CD4-positive, alpha-beta T cell treated with Interleukin-15 for 1 hour (primary cell): Measurements from ENCODE around the gene ARHGAP23.
A peak's percentile ranks its signal among the peaks of the same experiment; 100 is the strongest.

Experiments used
- DNase-seq: peaks from one replicate; pipeline ENCODE4 v3.0.0-alpha.2; 2020

Gene ARHGAP23

DNA sequence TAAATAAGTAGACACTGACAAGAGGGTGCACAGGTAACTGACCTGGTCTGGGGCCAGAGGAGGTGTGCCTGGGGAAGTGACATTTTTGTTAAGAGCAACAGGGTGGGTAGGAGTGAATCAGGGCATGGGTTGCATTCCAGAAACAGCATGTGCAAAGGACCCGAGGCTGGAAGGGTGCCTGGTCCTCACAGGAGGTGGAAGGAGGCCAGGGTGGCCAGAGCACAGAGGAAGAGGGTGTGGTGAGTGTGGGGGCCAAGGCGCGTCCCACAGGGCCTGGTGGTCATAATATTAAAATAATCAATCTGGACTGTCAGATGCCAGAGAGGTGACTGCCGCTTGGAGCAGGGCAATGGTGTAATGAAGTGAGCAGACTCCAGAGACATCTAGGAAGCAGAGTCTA is 14.3 kb downstream of the ARHGAP23 start:
- DNase-seq: no peak

DNA sequence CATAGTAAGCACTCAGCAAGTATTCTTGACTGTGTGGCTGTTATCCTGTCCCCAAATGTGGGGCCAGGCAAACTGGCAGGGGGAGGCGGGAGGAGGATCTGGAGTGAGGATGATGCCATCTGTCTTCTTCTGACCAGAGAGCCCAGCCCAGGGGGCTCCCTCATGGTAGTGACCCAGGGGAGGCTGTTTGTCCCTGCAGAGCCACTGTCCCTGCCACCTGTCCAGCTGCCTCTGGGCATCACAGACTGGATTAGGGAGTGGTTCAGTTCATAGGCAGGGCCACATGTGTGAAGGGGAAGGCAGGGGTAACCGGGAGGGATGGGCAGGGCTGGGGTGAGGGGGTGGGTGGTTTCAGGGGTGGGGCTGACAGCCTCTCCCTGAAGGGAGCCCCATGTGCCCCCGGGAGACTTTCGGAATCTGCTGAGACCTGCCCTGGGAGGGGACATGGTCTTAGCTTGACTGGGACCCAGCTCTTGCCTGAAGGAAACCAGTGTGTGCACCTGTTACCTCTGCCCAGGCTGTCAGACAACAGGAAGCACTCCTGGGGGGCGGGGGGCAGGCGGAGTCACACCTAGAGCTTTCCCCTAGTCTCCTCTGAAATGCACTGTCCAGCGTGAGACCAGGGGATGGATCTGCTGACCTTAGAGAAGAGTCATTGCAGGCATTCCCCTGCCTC is 15.2 kb downstream of the ARHGAP23 start:
- DNase-seq: no peak

DNA sequence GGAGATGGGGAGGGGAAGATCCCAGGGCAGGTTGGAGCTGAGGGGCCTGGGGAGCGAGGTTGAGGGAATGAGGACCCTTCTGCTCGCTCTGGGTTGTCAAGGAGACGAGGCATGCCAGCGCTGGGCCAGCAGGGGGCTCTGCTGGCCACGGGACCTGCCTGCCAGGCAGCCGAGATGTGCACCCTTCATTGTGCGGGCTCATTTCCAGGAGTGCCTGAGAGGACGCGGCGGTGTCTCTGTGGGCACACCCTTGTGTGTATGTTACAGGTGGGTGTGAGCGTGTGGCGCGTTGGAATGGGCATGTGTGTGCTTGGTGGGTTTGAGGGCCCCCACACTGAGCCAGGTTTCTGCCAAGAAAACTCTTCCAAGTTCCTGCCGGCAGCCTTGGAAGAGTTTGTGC is 15.9 kb downstream of the ARHGAP23 start:
- DNase-seq: peak; percentile 47

DNA sequence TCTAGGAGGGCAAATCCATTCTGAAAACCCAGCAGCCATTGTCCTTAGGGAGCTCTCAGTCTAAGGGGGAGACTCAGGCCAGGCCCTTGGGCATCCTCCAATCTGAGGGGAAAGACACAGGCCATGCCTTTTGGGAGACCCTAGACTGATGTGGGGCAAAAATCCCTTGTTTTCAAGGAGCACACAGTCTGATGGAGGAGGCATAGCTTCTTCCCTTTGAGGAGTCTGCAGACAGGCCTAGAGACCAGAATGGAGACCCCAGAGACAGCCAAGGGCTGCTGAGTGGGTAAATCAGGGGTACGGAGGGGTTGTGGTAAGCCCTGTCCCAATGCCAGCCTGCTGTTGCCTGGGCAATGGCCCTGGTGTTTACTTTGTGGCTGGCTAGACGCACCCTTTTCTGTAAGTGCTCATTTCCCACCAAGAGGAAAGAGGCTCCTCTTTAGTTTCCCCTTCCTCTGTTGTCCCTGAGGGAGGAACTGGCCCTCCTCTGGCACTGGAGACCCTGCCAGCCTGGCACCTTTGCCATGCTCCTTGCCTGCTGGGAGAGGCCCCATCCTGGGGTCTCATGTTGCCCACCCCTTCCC is 19.3 kb downstream of the ARHGAP23 start:
- DNase-seq: no peak

DNA sequence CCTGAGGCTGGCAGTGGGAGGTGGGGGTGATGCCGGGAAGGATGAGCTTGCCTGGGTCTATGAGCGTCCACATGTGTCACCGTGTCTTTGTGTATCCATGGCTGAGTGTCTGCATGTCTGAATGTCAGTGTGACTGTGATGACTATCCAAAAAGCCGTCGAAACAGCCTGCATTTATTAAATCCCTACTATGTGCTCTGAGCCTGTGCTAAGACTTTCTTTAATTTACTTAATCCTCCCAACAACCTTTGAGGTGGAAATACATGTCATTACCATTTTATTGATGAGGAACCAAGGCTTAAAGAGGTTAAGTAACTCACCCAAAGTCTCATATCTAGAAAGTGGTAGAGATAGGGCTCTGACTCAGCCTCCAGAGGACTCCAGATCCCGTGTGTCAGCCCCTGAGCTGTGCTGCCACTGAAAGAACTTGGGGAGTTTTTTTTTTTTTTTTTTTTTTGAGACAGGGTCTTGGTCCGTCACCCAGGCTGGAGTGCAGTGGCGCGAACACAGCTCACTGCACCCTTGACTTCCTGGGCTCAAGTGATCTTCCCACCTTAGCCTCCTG is 20.0 kb downstream of the ARHGAP23 start:
- DNase-seq: no peak

DNA sequence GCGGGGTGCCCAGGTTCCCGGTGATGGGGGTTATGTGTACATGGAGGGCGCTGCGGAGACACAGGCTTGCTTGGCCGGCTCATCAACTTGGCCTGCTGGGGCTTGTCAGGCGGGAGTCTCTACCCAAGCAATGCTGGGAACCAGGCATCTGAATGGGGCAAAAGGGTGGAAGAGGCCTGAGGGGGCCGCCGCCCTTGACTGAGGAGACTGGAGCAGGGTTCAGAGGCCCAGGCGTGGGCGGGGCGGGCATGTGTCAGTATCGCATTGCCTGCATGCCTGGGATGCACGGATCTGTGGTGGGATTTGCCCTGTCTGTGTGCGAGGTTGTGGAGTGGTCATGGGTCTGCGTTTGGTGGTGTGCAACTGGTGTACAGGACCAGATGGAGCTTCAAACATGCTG is 21.1 kb downstream of the ARHGAP23 start:
- no peak for DNase-seq

DNA sequence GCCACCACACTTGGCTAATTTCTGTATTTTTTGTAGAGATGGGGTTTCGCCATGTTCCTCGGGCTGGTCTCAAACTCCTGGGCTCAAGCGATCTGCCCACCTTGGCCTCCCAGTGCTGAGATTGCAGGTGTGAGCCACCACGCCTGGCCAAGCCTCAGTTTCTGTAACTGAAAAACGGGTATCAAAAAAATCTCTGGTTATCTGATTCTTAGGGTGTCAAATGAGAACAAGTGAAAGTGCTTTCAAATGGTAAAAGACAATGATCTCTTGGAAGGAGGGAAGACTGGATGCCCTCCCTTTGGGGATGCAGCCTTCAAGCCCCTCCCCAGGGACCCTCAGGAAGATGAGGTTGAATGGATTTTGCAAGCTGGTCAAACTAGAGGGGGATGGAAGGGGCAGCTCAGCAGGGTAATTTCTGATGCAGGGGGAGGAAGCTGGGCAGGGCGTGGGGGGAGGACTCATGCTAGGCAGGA is 22.3 kb downstream of the ARHGAP23 start:
- DNase-seq: no peak

DNA sequence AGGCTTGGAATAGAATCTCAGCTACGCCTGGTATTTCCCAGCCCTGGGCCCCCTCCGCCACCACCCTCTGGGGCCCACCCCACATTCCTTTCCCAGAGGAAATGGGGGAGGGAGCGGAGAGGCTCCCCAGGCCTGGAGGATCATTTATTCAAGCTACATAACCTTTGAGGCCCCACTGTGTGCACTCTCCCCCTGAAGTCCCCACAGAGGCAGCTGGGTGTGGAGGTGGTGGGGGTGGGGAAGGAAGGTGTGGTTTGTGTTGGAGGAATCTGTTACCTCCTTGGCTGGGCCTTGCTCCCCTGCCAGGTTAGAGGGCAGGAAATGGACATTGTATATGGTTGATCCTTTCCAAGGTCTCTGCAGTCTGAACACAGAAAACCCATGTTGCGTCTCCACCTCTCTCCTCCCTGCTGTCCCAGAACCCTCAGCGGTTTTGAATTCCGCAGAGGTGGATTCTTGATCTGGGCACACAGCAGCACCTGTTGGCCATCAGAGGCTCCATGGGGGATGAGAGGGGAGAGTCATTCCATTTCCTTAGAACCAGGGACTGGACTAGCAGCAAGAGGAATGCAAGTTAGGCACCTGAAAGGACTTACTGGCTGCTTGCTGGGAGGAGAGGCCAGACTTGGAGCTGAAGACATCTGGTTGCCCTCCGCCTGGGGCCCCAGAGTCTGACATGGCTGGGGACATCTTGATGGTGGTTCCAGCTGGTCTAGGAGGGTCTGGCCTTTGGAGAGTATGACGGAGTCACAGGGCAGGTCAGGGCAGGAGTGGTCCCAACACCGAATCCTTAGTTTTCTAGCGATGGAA is 23.0 kb downstream of the ARHGAP23 start:
- DNase-seq: no peak

DNA sequence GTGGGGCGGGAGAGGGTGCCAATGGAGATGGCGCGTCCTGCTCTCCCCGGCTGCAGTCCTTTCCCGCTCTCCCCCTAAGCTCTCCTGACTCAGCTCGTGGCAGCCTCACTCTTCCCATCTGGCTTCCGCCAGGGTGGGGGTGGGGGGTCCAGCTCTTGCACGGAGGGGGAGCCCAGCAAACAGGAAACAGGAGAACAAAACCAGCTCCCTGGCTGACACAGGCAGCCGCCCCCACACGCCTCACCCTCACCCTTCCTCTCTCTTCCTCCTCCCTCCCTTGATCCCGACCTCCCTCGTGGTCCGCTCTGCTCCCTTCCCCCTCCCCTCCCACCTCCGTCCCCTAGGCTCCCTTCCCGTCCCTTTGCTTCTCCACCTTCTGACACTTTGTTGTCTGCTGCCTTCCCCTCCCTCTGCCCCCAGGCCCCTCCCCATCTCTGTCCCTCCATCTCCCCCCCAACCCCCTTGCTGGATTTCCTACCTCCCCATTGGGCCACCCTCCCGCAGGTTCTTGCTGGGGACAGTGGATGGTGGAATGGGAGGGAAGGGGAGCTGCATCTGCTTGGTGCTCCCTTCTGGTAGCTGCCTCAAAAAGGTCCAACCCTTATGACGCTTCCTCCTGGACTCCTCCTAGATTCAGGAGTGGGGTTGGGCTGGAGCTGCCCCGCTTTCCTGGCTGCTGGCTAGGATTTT is 23.7 kb downstream of the ARHGAP23 start:
- no peak for DNase-seq

DNA sequence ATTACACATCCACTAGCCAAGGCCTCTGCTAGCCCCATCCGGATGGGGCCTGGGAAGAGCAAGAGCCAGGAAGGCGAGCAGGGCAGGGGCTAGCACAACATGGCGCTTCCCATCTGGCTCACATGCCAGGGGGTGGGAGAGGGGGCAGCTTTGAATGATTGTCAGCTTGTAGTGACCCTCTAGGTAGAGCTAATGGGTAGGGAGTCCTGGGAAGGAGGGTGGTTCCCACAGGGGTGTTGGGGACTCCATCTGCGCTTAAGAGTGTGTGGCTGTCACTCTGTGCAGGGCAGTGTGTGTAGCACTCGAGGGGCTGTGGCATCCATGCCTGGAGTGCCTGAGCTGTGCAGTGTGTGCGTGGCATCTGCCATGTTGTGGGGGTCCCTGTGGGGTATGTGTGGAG is 24.5 kb downstream of the ARHGAP23 start:
- DNase-seq: no peak

DNA sequence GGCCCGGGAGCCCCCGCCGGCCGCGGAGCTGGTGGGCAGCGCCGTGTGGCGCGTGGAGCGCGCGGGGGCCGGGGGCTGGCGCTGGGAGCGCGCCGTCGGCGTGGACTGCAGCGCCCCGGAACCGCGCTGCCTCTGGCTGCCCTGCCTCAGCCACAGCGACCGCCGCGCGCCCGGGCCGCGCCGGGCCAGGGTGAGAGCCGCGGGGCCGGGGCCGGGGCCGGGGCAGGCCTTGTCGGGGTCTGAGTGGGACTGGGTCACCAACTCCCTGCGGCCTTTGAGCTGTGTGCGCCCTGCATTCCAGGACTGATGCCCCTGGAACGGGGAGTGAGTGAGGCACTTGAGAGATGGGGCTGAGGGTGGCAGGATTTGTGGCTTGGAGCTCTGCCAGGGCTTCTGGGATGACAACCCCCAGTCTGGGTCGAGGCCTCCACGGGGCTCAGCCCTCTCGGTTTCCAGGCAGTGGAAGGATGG is 25.7 kb downstream of the ARHGAP23 start:
- no peak for DNase-seq

DNA sequence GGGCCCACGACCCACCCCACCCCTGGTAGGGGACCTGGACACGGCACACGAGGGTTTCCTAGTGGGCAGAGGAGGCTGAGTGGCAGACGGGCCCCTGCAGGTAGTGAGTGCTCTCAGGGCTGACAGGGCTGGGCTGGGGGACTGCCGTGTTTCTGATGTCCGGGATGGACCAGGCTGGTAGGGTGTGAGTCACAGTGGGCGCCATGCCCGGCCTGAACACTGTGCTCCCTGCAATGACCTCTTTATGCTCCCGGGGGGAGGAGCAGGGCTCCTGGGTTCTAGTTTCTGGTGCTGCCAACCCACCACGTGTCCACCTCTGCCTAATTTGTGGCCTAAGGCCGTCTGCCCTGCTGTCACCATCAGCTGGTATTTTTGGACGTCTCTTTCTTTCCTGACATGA is 26.3 kb downstream of the ARHGAP23 start:
- DNase-seq: no peak

DNA sequence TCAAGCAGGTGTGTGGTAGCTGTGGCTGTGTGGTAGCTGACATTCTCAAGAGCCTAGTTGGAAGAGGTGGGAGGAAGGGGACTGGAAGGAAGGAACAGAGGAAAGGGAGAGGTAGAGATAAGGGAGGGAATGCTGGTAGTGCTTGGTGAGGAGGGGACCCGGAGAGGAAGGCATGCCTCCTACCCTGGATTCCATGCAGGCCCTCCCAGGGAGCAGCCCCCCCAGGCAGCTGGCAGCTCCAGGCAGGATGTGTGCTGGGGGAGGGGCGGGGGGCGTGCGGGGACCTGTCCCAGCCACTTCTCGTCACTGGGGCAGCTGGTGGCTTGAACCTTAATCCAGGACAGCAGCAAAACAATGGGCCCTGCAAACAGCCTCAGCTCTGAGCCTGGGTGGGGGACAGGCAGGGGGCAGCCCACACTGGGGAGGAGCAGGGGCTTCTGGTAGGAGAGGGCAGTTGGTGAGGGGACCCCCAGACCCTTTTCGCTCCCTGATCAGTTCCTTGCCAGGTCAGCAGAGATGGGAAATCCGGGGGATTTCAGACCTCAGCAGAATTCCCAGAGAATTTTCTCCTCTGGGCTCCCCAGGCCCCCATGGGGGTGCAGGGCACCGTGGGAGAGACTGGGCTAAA is 27.1 kb downstream of the ARHGAP23 start:
- no peak for DNase-seq

DNA sequence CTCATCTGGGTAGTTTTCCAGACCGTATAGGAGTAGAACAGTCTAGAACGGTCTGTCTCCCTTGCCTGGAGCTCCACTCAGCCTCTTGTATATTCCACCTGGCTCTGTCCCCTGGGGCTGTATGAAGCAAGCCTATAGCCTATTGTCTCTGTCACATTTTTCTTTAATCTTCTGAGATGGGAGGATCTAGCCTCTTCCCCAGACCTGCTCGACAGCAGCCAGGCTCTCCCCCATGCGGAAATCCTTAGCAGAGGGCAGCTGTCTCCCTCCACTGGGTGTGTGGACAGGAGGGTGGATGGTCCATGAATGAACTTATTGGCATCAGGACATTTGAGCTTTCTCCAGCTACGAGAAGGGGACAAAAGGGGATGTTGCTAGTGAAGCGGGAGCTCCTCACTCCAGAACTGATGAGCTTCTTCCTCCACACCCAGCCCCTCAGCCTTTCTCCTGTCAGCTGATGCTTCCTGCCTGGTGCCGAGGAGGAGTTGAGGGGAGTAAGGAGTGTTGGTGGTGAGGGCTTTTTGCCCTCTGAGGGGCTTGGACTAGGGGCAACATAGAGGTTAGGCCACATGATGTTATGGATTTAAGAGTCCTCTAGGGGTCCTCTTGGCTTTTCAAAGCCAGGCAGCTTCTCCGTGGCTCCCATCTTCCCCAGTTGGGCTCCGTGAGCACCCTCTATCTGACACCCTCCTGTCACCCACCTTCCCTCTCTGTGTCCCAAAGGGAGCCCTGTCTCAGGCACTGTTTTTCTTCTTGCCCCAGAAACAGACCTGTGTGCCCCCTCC is 28.0 kb downstream of the ARHGAP23 start:
- DNase-seq: no peak

DNA sequence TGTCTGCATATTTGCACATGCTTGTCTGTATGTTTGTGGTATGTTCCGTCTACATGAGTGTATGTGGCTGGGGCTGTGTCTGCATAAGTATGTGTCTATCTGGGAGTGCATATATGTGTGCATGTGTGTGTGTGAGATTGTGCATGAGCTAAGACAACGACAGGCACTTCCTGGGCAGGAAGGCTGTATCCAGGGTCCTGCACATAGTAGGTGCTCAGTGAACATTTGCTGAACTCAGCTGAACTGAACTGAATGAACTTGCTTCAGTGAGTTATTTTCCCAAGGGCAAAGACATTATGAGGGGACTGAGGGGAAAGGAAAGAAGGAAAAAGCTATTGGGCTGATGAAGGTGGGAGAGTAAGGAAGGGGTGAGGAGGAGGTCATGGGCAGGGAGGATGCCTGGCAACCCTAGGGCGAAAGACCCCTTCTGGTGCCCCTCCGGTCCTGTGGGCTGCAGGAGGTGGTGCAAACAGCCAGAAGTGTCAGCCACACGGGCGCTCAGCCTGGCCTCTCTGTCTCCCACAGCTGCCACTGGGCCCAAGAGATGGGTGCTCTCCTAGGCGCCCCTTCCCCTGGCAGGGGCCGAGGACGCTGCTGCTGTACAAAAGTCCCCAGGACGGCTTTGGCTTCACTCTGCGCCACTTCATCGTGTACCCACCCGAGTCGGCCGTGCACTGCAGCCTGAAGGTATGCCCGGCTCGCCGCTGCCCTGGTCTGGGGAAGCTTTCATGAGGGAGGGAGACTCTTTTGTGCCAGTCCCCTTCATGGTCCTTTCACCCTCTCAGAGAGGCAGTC is 29.5 kb downstream of the ARHGAP23 start:
- no peak for DNase-seq

DNA sequence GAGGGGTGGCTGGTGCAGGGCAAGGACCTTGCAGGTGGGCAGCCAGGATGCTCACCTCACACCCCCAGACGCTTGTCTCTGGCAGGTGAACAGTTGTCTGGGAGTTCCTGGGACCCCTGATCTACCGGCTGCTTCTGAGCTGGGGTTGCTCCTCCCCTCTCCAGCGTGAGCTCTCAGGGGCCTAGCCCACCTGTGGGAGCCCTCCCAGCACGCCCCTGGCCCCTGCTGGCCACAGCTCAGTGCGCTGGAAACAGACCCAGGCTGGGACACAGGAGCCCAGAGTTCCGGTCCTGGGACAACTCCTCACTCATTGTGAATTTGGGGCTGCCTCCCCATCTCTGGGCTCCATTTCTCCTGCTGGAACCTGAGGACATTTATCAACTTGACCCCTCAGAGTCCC is 30.3 kb downstream of the ARHGAP23 start:
- no peak for DNase-seq

DNA sequence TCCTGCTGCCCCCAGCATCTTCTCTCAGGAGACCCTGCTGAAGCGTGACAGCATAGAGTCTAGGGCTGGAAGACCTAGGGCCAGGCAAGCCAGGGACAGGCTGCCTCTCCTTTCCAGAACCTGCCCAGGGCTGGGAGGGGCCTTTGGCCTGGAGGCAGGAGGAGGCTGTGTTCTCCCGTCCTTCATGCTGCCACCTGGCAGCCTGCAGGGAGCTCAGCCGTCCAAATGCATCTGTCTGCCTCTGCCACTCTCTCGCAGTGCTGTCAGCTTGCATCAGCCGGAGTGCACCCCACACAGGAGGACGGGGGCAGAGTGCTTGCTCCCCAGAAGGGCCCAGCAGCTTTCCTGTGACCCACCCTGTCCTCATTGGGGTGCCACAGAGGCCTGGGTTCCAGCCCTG is 31.3 kb downstream of the ARHGAP23 start:
- no peak for DNase-seq

DNA sequence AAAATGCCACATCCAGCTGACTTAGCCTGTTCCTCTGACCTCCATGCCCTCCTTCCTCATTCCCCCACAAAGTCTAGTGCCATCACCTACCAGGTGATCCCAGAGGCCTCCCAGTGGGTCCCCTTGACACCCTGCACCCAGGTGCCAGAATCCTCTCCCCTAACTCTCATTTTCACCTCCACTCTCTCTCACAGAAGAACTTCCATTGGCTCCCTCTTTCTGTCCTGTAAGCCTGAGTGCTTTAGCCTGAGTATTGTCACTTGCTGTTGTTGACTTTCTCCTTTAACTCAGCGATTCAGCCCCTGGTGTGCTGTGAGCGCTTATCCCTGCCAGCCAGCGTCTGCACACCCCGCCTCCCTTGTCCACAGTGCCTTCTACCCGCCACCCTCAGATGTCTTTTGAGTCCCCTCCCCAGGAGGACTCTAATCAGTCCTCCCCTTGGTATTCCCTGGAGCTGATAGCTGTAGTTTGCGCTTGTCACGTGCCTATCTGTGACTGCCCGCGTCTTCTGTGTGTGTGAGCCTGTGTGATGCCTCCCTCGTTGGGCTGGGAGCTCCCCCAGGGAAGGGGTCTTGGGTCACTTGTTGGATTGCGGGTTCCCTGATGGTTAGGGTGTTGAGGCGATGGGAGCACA is 31.9 kb downstream of the ARHGAP23 start:
- DNase-seq: no peak

DNA sequence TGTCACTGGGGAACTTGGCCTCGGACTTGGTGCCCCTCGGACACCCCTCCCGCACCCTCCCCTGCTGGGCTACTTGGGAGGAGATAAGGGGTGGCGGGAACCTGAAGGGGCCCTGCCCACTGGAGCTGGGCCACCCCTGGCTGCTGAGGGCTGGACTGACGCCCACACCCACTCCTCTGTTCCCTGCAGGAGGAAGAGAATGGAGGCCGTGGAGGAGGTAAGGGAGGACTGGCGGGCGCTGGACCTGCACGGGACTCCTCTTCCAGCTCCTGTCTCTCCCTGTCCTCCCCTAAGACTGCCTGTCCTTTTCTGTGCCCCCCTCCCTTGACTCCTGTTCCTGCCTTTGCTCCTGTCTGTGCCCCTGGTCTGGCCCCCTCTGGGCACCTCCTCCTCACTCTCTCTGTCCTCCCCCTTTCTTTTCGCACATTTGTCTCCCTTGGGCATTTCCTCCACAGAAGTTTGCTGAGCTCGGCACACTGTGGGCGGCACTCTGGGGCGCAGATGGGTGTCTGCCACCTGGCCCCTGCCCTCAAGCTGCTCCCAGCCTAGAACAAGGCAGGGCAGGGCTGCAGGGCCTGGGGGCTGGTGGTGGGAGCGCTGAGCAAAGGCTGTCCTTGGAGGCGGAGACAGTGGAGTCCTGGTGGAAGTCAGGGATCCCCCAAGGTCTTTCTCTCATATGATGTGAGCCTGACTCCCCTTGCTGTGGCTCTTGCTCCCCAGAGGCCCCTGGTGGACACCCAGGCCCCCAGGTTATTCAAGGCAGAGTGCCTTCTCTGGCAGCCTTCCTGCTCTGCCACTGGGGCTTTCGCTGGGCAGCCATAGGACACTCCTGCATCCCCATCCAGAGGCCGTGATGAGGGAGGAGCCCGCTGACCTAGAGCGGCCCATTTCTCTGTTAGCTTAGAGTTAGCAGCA is 32.7 kb downstream of the ARHGAP23 start:
- no peak for DNase-seq
